Activated CD8-positive, alpha-beta memory T cell treated with anti-CD3 and anti-CD28 coated beads for 1 hour (primary cell): Measurements from ENCODE around the gene DNAH5.
"Not testable (repeated sequence)": the region's sequence is repeated elsewhere in the genome, so short reads cannot be mapped to it uniquely, and the experiment has no call there.

Experiments used
- DNase-seq, 2 donors: peaks; one replicate each; pipeline ENCODE4 v3.0.0-alpha.2; 2020; ENCODE audit warnings: low read depth in 1 of 2; ENCODE audit errors: extremely low read depth in 1 of 2

Gene DNAH5

GRCh38 chr5:13833440-13833839 lies 111.0 kb downstream of the DNAH5 start:
- DNase-seq, result no peak

GRCh38 chr5:13831351-13831750 lies 113.1 kb downstream of the DNAH5 start:
- DNase-seq, result no peak

GRCh38 chr5:13830536-13830935 lies 114.0 kb downstream of the DNAH5 start:
- no peak for DNase-seq

GRCh38 chr5:13821366-13821765 lies 123.1 kb downstream of the DNAH5 start:
- DNase-seq, result no peak

GRCh38 chr5:13816126-13816525 lies 128.4 kb downstream of the DNAH5 start:
- DNase-seq, result no peak

- DNase-seq, result no peak
Measured at GRCh38 chr5:13814301-13814700, 130.2 kb downstream of the DNAH5 start.

- DNase-seq, result no peak
Measured at GRCh38 chr5:13809921-13810320, 134.6 kb downstream of the DNAH5 start.

- DNase-seq, result no peak
Measured at GRCh38 chr5:13804336-13804735, 140.2 kb downstream of the DNAH5 start.

- DNase-seq, result not testable (repeated sequence)
Measured at GRCh38 chr5:13798569-13798968, 145.9 kb downstream of the DNAH5 start.

GRCh38 chr5:13785781-13786415 lies 158.6 kb downstream of the DNAH5 start:
- DNase-seq, result no peak

GRCh38 chr5:13783726-13784125 lies 160.8 kb downstream of the DNAH5 start:
- DNase-seq, result no peak

GRCh38 chr5:13780081-13780480 lies 164.4 kb downstream of the DNAH5 start:
- DNase-seq, result no peak

GRCh38 chr5:13773649-13774048 lies 170.8 kb downstream of the DNAH5 start:
- DNase-seq, result no peak

- no peak for DNase-seq
Measured at GRCh38 chr5:13771011-13771571, 173.4 kb downstream of the DNAH5 start.

GRCh38 chr5:13766236-13766635 lies 178.3 kb downstream of the DNAH5 start:
- DNase-seq, result no peak

- DNase-seq, result no peak
Measured at GRCh38 chr5:13763719-13764118, 180.8 kb downstream of the DNAH5 start.

GRCh38 chr5:13749766-13750165 lies 194.7 kb downstream of the DNAH5 start:
- DNase-seq, result no peak

- no peak for DNase-seq
Measured at GRCh38 chr5:13746026-13746425, 198.5 kb downstream of the DNAH5 start.

- no peak for DNase-seq
Measured at GRCh38 chr5:13745508-13745907, 199.0 kb downstream of the DNAH5 start.

- DNase-seq, result no peak
Measured at GRCh38 chr5:13740471-13740870, 204.0 kb downstream of the DNAH5 start.

- no peak for DNase-seq
Measured at GRCh38 chr5:13739479-13739878, 205.0 kb downstream of the DNAH5 start.

- no peak for DNase-seq
Measured at GRCh38 chr5:13735691-13736090, 208.8 kb downstream of the DNAH5 start.

GRCh38 chr5:13731121-13731628 lies 213.3 kb downstream of the DNAH5 start:
- no peak for DNase-seq
